Activated naive CD4-positive, alpha-beta T cell treated with anti-CD3 and anti-CD28 coated beads, Interleukin-2, amount 50 U/mL, for 72 hours (primary cell): Measurements from ENCODE around the gene TAS1R1. TPM values are rescaled to one million over a fixed set of nuclear protein-coding genes. Genes with fewer than 3 reads are reported as not detected.

Experiments used
- ATAC-seq, 2 donors: fragments of 150-1000 bp; cut with Tn5 transposase; 2 replicates each; pipeline ENCODE4 v1.10.0; 2021; ENCODE audit warnings: mild to moderate bottlenecking in 2 of 2, moderate library complexity in 2 of 2
- DNase-seq, 2 donors: peaks; one replicate each; pipeline ENCODE4 v3.0.0; 2021 to 2022; ENCODE audit warnings: low spot score in 2 of 2
- H3K27ac Mint-ChIP-seq, 2 donors: one replicate each; pipeline ENCODE4 v1.8.0; 2022; ENCODE audit warnings: mild to moderate bottlenecking in 2 of 2, mixed read lengths in 2 of 2
- H3K36me3 Mint-ChIP-seq, 2 donors: one replicate each; pipeline ENCODE4 v1.8.0; 2022; ENCODE audit warnings: mixed read lengths in 2 of 2
- H3K9me3 Mint-ChIP-seq, 2 donors: one replicate each; pipeline ENCODE4 v1.8.0; 2022; ENCODE audit warnings: mixed read lengths in 2 of 2
- total RNA-seq, 2 donors: library from RNA; stranded (reverse); gene quantifications; one replicate each; pipeline ENCODE4 v1.2.3, GENCODE V29; 2022

Gene TAS1R1
- total RNA-seq, 2 donors from 2014 or later: not detected

DNA sequence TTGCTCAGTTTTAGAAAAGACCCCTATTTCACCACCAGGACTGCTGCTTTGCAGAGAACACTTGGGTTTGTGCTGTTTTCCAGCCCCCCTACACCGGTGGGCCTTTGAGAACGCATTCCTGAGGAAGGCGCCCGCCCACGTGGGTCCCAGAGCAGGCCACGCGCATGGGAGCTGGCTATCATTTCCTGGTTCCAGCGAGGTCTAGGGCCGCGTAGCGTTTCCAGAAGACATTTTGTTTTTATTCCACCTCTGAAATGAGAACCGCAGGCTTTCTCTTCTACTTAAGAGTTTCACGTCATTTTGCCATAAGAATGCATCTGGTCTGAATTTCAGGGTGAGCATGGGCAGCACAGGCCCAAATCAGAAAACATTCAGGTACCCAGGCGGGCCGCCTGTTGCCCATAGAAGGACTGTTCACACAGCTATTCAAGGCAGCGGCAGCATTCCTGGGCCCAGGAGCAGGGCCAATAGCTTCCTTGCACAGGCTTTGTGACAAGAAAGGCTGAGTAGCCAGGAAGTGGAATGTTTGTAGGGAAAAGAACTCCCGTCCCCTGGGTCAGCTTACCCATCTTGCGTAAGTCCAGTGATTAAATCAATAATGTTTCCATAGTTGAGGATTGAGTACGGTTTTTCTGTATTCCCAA, 48.9 kb downstream of the TAS1R1 start:
- no peak for ATAC-seq
- Mint-ChIP-seq H3K9me3 (no peaks in the 10 kb centered on the region), H3K36me3 (peaks cover 15 to 20% of the 10 kb centered on the region in 2 donors), H3K27ac (peak overlapping the region; percentile 92 to 95)
- peak; percentile 46 to 57 for DNase-seq

DNA sequence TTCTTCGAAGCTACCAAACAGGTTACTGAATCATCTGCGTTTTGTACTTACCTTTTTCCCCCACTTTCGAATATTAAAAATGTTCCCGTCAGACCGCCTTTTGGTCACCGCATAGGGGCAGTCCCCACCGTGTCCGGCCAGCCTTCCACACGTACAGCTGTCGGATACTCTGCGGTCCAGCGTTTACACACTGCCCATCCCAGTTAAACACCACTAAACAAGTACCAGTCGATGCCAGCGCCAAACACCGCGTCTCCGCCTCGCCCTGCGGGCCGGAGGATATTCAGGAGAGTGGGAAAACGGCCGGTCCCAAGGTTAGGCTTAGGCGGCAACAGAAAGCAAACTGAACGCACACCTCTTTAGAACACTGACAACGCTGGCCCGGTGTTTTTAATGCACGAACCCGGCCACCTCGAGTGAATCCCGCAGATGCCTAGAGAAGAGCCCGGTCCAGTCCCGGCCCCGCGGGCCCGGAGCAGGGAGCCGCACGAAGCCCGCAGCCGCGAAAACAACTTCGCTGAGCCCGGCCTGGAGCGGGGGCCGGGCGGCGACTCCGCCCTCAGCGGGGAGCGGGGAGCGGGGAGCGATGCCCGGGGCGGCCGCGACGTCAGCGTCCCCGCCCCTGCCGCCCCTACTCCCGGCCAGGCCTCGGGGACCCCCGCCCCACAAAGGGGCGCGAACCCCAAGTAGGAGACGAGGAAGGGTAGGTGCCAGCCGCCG, 57.7 kb downstream of the TAS1R1 start:
- H3K36me3 Mint-ChIP-seq: peaks cover 6 to 9% of the 10 kb centered on the region in 2 donors
- DNase-seq (peak in 1 of 2 donors; percentile 72), ATAC-seq (peak; percentile 55 to 56)

DNA sequence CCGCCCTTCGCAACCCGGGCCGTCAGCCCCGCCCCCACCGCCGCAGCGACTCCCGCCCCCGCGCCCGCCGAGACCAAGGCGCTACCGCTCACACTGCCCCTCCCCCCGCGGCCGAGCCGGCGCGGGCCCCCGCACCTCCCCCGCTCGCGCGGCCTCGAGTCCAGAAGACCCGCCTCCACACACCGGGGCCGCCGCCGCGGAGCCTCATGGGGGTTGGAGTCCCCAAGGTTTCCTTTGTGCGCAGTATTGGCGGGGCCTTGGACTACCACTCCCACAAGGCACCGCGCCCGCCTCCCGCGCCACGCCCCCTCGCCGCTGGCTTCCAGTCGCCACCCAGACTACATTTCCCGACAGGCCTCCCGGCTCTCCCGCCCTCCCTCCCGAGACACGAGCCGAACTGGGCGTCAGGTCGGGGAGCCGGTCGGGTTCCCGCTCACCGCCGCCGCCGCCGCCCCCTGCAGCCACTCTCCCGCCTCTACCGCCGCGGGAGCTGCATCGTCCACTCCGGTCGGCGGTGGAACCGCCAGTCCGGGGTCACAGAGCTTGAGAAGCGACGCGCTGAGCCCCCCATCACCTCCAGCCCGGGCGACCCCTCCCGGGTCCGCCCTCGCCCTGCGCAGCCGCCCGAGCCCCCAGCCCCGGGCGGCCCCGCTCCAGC, 58.4 kb downstream of the TAS1R1 start, which contains the start of gene PHF13:
PHF13 (plus strand) TSS at position 371 of the 658 bp plus-strand sequence. CDS start 336 bp downstream, outside the sequence.
- peaks cover 6 to 9% of the 10 kb centered on the region in 2 donors for H3K36me3 Mint-ChIP-seq
- ATAC-seq: peak; percentile 96 to 97
- DNase-seq: peak; percentile 99 to 100
- H3K27ac Mint-ChIP-seq: peak within 1 kb of the TSS; percentile 78 to 90
- no peaks in the 10 kb centered on the region for H3K9me3 Mint-ChIP-seq

More for the DNA sequence above, 57.7 kb downstream of the TAS1R1 start:
- peak overlapping the region; percentile 78 to 90 for H3K27ac Mint-ChIP-seq
- no peaks in the 10 kb centered on the region for H3K9me3 Mint-ChIP-seq

DNA sequence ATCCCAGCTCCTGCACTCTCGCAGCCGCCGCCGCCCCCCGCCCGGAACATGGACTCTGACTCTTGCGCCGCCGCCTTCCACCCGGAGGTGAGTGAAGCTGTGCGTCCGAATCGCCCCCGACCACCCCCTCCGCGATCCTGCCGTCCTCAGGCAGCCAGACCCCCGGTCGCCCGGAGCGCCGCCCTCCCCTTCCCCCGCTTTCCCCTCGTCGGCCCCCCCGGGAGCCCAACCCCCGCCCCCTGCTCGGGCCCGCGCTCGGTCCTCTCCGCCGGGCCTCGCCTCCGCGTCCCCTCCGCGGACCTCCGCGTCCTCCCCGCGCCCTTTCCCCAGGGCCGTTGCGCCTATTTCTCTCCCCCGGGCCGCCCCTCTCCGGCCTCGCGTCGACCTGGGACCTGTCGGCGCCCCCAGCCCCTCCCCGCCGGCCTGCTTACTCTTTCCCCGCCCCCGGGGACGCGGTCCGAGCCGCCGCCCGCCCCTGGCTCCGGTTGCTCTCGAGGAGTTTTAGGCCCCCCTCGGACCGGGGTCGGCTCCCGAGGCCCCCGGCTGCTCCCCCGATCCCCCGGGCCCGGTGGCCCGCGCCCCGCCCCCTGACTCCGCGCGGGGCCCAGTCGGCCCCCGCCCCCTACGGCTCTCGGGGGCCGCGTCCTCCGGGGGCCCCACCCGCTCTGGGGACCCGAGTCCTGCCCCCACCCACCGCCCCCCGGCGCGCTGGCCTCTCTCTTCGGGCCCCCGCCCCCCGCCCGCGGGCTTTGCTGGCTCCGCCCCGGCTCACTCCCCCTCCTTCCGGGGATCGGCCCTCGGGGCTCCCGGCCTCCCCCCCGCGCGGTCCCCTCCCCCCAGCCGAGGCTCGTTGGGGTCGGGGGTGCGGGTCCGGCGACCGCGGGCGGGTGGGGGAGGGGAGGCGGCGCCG, 59.2 kb downstream of the TAS1R1 start:
- H3K9me3 Mint-ChIP-seq: no peaks in the 10 kb centered on the region
- ATAC-seq (peak in 1 of 2 donors; percentile 11), DNase-seq (peak in 1 of 2 donors; percentile 63)
- peaks cover 6 to 9% of the 10 kb centered on the region in 2 donors for H3K36me3 Mint-ChIP-seq
- no peak overlapping the region for H3K27ac Mint-ChIP-seq

DNA sequence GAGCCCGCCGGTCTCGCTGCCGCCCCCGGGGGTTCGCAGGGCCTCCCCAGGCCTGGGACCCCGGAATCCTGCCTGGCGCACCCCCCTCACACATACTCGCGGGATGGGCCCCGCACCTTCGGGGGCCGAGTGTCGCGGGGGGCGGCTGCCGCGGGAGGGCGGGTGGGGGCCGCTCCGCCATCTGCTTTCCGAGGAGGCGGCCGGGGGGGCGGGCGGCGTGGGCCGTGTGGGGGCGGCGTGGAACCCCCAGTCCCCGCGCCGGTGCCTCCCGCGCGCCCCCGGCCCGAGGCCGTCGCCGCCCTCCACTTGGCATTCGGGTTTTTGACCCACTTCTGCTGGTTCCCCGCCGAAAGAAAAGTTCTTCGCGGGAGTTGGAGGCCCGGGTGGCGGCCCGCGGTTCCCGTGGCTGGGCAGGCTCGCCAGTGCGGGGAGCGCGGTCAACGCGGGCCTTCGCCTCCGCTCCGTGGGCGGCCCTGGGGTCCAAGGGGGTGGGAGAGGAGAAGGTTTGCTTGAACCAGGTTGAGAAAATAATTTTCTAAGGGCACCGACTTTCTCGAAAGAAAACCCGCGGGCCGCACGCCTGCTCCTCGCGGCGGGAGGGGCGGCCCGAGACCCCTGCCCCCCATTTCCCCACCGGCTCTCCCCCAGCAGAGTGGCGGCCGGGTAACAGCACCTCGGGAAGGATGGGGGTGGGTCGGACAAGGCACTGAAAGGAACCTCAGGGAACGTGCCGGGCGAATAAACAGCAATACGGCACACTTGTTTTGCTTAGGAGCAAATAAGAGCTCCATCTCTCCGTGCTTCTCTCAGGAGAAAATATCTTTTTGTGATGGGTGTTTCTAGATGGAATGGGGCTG, 60.0 kb downstream of the TAS1R1 start:
- DNase-seq: no peak
- H3K36me3 Mint-ChIP-seq: peaks cover 6 to 16% of the 10 kb centered on the region in 2 donors
- no peaks in the 10 kb centered on the region for H3K9me3 Mint-ChIP-seq
- peak overlapping the region; percentile 16 to 63 for H3K27ac Mint-ChIP-seq
- no peak for ATAC-seq

DNA sequence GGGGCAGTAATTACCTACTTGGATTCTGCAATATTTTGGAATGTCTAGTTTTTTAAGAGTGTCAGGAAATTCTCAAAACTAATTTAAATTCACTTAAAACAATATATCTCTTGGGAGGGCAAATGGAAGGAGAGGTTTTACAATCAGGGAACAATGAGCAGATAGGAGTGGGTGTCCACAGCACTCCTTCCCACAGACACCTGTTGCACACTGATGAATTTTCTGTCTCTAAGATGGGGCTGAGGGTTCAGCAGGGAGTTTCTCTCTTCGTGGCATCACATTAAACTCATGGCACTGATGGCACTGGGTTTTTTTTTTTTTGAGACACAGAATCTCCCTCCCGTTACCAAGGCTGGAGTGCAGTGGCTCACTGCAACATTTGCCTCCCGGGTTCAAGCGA, 63.9 kb downstream of the TAS1R1 start:
- Mint-ChIP-seq H3K36me3 (peaks cover 6 to 18% of the 10 kb centered on the region in 2 donors), H3K27ac (peak overlapping the region in 1 of 2 donors; percentile 81), H3K9me3 (no peaks in the 10 kb centered on the region)
- ATAC-seq (no peak), DNase-seq (no peak)

DNA sequence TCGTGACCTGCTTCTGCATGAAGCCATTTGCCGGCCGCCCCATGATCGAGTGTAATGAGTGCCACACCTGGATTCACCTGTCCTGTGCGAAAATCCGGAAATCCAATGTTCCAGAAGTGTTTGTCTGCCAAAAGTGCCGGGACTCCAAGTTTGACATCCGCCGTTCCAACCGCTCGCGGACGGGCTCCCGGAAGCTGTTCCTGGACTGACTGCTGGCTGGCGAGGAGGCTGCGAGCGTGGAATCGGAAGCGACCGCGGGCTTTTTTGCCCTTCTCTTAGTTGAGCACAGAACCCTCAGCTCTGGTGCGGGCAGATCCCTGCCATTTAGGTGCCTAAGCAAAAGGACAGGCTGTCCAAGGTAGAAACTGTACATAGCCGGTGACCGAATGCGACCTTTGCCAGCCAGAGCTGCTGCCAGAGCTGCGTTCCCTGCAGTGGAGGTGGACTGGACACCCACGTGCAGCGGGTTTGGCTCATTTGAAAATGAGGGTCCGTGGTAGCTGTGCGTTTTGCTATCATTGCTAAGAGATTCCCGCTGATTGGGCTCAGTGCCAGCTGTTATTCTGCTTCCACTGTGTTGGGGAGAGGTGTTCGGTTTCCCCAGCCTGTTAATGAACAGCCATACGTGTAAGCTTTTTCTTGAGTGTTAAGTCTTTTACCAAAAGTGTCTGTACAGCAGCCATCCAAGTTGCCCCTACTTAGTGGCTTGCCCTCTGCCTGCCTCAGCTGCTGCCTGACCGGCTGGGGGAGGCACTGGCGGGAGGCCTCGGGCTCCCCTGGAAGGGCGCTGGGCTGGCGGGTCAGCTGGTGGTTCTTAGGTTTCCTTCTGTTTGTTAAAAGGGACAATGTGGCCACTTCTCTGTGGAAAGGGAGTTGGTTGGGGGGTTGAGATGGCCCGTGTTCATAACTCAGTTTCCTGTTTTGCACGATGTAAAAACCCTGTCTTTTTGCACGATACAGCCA, 66.6 kb downstream of the TAS1R1 start:
- Mint-ChIP-seq H3K36me3 (peaks cover 17 to 21% of the 10 kb centered on the region in 2 donors), H3K9me3 (no peaks in the 10 kb centered on the region), H3K27ac (no peak overlapping the region)
- no peak for DNase-seq
- no peak for ATAC-seq

DNA sequence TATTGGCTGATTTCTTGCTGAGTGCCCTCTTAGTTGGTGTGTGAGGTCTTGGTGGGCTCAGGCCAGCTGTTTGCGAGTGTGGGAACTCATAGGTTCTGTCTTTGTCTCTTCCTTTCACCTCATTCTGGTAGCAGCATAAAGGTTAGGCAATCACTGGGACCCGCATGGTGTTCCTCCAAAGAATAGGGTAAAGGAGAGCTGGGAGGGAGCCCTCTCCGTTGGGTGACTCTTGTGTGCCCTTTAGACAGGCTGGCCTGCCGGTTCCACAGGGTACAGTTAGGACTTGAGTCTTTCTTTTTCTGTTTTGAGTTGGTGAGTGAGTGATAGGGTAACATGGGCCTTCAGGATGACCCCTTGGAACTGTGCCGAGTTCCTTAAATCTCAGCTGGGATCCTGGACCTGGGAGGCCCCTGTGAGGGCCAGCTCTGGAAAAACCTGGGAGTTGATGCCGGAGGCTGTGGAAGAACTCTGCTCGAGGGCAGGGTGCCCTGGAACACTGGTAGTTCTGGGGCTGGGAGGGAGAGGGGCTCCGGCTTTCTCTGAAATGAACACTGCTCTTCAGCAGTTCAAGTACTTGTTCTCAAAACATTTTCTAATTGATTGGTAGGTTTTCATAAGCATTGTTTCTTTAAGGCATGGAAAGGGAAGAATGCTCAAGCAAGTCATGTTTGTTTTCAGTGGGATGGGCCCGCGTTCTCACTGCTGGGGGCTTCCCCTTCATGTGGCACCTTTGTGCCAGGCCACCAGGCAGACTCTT, 67.5 kb downstream of the TAS1R1 start:
- H3K36me3 Mint-ChIP-seq: peaks cover 17 to 20% of the 10 kb centered on the region in 2 donors
- DNase-seq (no peak), ATAC-seq (no peak)
- H3K9me3 Mint-ChIP-seq: no peaks in the 10 kb centered on the region
- H3K27ac Mint-ChIP-seq: no peak overlapping the region

DNA sequence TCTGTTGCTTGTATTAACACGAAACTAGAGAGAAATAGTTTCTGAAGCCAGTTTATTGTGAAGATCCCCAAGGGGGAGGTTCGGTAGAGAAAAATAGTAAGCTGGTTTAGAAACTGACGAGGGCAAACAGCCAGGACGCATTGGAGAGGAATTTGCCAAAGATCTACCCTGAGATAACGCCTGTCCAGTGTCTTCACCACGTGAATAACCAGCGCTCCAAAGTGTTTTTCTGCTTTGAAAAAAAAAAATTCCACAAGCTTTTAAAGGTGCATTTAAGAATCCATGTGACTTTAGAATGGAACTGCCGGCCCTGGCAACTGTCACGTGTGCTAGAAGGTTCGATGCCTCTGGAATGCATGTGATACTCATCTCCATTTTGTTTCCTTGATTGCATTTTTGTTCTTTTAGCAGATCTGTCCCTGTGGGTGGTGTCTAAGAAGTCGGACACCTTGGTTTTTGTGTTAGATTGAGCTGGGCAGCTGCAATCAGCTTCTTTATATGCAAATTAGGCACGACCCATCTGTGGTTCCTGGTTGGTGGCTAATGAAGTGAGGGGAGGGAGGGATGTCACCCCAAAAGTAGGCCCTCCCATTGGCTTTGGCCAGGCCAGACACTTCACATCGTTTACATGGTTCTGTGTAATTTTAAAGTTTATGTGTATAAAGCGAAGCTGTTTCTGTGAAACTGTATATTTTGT, 68.3 kb downstream of the TAS1R1 start:
- H3K27ac Mint-ChIP-seq: no peak overlapping the region
- H3K36me3 Mint-ChIP-seq: peaks cover 17 to 26% of the 10 kb centered on the region in 2 donors
- DNase-seq (no peak), ATAC-seq (no peak)
- H3K9me3 Mint-ChIP-seq: no peaks in the 10 kb centered on the region

DNA sequence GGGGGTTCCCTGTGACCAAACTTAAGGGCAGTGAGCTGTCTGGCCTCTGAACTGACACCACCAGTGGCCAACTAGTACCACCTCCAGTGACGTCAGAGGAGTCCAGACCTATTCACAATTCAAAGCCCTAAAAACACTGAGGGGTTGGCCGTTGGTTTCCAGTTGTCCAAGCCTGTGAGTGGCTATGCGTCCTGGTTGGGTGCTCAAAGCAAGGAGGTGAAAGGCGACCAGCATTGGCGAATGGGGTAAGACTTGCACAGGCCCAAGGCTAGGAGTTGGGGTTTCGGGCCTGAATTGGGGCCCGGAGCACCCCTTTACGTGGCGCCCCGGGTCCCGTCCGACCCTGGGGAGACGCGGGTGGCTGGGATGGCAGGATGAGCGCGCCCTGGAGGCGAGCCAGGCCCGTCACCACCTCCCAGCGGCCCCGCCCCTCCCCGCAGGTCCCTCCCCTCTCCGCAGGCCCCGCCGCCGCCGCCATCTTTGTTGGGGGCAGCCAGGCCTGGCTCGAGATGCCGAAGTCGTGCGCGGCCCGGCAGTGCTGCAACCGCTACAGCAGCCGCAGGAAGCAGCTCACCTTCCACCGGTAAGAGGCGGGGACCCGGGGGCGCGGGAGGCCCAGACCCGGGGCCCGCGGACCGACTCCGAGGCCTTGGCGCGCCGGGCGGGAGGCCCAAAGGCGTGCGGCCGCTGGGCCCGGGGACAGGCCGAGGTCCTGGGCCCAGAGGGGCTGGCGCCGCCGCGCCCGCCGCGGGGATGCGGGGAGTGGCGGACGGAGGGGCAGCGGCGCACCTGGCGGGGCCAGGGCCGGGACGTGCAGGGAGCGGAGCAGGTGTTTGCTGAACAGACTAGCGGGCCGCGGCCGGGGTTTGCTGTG, 69.8 kb downstream of the TAS1R1 start, which contains the start of gene THAP3:
THAP3 (plus strand) TSS at position 159 of the 874 bp plus-strand sequence; CDS start at position 510, 351 bp downstream.
- Mint-ChIP-seq H3K36me3 (peaks cover 21 to 22% of the 10 kb centered on the region in 2 donors), H3K9me3 (no peaks in the 10 kb centered on the region), H3K27ac (peak within 1 kb of the TSS; percentile 87 to 91)
- peak; percentile 91 to 94 for ATAC-seq
- peak; percentile 83 to 91 for DNase-seq

DNA sequence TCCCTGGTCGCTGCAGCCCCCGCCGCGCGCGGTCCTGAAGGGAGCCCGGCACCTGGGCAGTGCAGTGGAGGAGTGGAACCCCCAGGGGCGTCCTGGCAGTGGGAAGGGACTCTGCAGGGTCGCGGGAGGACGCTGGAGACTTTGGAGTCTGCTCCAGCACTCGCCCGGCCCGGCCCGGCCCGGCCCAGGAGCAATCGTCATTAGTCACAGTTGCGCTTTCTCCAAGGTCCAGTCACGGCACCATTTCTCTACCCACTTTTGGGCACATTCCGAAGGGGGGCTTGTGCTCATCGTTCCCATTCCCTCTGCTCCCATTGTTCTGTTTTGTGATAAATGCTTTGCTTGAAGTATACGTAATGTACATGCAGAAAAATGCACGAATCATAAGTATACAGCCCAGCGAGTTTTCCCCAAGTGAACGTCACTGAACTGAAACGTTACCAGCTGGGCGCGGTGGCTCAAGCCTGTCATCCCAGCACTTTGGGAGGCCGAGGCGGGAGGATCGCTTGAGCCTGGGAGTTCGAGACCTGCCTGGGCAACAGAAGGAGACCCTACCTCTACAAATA, 70.6 kb downstream of the TAS1R1 start:
- Mint-ChIP-seq H3K9me3 (no peaks in the 10 kb centered on the region), H3K36me3 (peaks cover 17 to 24% of the 10 kb centered on the region in 2 donors), H3K27ac (peak overlapping the region; percentile 80 to 87)
- ATAC-seq (peak; percentile 33 to 45), DNase-seq (no peak)

DNA sequence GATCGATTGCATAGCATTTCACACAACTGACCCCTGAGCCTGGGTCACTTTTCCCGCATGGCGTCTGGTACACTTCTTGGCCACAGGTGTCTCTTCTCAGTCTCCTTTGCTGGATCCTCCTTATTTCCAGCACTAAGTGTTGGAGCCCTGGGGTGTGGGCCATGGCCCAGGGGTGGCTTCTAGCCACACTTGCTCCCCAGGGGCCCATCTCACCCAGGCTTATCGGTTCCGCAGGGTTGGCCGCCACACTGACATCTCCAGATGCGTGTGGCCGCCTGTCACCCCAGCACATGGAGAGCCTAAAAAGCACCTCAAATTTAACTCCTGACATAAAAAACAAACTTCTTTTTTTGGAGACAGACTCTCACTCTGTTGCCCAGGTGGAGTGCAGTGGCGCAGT, 71.9 kb downstream of the TAS1R1 start:
- no peak for ATAC-seq
- Mint-ChIP-seq H3K27ac (peak overlapping the region; percentile 7 to 87), H3K36me3 (peaks cover 17 to 24% of the 10 kb centered on the region in 2 donors), H3K9me3 (no peaks in the 10 kb centered on the region)
- no peak for DNase-seq
